NCI-H2171 treated with DMSO at 0.1 percent for 48 hours (cell line): ENCODE measurements around the gene FOXJ3.

ENCODE experiments used
- DNase-seq: peaks from one replicate; lab custom pipeline; 2025; lab: John Stamatoyannopoulos, UW

FOXJ3 gene

DNA sequence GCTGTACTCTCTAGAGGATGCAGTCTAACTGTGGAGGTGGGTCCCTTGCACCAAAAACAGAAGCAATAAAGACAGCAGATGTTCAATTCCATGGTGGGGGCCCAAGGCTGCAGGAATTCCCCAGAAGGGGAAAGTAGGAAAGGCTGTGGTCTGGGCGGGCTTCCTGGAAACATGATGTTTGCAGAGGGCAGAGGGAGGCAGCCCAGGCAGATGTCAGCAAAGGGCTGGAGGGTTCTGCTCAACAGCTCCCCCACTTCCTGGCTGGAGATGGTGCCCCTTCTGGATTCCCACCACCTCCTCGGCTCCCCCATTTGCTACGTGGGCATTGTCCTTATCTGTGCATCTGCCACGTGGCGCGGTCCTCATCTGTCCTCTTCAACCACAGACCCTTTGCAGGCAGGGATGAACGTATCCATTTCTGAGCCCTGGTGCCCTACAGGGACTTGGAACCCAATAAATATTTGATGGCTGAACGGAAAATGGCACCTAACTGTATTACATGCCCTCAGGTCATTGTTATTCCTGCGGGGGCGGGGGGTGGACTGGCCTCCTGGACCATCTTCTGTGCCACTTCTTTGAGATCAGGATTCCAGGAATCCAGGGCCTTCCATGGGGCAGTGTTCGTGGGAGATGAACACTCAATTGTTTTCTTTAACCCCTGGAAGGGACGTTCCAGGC lies 190.2 kb downstream of the FOXJ3 start:
- peak; percentile 59 for DNase-seq

DNA sequence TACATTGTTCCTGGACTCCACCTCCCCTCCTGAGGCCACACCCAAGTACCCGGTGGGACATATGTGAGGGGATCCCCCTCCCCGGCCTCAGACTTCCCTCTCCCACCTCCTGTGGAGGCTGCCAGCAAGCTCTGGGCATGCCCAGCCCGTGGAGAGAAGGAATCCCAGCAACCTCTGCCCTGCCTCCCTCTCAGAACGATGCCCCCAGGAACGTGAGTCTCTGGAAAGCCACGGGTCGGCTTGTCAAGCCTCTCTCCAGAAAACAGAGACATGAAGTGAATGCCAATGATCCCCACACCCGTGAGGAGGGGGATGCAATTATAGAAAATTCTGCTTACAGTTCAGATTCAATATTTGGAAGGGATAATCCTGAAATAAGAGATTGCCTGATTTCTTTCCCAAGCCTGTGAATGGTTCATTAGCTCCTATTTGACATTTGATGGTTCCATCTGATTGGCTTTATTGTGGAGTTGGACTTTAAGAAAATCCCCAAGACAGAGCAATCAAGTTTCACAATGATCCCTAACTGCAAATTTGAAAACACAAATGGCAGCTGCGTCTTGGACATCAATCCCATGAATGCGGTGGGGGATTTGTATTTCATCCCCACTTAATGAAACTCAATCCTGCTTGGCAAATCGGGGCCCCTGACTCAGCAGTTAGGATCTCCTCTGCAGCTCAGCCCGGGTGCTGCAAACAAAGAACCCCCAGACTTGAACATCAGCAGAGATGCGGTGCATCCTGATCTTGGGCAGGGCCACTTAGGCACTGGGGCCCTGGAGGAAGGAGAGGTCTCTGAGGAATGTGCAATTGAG lies 190.9 kb downstream of the FOXJ3 start:
- peak; percentile 59 for DNase-seq

DNA sequence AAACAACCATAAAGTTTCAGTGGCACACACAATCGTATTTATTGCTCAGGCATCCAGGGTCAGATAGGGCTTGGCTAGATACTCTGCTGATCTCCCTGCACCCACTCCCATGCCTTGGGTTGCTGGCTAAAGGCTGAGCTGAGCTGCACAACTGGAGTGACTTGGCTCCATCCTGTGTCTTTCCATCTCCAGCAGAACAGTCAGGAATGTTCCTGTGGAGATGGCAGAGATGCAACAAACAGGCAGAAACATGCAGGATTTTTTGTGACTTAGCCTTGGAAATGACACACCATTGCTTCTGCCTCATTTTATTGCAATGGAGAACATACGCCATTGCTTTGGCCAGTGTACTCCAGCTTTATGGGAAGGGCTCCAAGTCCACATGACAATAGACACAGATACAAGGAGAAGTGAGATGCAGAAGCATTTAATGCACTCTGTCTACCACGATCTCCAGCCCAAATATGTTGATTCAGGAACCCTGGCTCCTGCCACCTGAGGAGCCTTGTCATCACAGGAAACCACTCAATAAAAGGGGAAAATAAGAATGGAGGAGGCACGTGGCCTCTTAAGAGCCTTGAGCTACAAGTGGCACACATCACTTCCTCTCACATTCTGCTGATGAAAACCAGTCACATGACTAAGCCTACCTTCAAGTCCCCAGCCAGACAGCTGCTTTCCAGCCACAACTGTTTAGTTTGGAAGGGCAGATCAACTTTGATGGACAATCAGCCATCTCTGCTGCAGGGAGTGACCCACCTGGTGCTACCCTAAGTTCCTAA lies 191.9 kb downstream of the FOXJ3 start:
- DNase-seq: no peak

DNA sequence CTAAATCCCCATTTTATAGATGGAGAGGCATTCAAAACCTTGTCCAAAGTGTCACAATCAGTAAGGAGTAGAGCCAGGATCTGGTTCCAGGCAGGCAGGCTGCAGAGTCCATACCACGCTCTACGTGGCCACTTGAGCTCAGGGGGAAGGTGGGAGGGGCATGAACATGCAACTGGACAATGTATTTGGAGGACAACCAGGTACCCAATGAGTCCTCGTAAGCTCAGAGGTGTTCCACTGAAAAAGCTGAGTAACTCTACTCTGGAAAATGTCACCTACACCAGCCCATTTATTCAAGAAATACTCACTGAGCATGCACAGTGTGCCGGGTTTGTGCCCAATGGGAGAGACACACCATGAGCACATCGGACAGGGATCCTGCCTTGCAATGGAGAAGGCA lies 193.1 kb downstream of the FOXJ3 start:
- no peak for DNase-seq

DNA sequence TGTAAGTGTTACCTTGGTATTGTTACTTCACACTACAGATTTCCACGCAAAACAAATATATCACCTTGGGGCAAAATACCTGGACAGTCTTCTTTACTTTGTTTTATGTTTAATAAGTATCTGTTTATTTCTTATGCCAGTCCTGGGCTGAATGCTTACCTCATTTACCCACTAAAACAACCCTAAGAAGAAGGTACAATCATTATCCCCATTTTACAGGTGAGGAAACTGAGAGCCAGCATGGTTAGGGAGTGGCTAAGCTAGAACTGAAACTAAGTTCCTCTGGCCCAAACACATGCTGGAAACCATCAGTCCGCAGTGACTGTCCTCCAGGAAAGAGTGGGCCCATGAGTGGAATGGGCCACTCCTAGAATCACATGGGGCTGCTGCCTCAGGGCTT lies 194.8 kb downstream of the FOXJ3 start:
- DNase-seq: no peak

DNA sequence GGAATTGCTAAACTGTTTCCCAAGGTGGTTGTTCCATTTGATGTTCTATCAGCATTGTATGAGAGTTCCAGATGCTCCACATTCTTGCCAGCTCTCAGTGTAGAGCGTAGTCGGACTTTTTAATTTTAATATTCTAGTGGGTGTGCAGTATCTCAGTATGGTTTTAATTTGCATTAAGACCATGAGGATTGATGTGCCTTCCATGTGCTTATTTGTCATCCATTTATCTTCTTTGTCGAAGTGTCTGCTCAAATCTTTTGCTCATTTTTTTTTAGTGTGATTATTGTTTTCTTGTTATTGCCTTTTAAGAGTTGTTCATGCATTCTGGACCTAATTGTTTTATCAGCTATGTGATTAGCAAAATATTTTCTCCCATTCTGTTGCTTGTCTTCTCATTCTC lies 195.6 kb downstream of the FOXJ3 start:
- no peak for DNase-seq

DNA sequence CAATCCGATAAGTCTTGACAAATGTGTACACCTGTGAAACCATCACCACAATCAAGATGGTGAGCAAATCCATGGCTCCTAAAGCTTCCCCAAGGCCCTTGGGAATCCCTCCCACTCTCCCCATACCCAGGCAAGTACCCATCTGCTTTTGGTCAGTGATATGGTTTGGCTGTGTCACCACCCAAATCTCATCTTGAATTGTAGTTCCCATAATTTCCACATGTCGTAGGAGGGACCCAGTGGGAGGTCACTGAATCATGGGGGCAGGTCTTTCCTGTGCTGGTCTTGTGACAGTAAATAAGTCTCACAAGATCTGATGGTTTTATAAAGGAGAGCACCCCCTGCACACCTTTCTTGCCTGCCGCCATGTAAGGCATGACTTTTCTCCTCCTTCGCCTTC lies 196.4 kb downstream of the FOXJ3 start:
- DNase-seq: no peak

DNA sequence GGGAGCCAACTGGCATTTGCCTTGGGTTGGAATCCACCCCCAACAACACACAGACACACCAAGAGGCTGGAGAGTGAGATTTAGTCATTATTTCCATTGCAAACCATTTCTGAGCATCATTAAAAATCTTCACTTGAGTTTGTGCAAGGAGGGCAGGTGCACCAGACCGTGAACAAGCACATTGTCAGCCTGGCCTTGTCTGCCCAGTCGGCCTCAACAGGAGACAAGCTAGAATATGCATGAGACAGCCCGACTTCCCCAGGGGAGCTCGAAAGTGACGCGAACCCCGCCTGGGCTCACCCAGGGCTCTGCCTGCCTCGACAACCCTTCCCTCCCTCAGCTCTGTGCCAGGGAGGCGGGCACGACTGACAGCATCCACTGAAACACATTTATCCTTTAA lies 197.3 kb downstream of the FOXJ3 start:
- DNase-seq: no peak

DNA sequence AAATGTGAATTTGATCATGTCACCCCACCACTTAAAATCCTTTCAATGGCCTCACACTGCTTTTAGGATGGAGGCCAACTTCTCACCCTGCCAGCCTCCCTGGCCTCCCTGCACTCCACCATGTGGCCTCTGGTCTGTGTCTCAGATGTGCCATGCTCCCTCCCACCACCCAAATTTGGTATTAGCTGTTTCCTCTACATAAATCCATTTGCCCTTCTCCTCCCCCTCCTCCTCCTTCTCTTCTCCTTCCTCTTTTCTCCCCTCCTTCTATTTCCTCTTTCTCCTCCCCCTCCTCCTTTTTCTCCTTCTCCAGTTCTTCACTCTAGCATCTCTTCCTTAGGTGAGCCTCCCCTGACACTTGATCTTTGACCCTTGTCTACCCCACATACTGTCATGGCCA lies 198.6 kb downstream of the FOXJ3 start:
- DNase-seq: no peak

DNA sequence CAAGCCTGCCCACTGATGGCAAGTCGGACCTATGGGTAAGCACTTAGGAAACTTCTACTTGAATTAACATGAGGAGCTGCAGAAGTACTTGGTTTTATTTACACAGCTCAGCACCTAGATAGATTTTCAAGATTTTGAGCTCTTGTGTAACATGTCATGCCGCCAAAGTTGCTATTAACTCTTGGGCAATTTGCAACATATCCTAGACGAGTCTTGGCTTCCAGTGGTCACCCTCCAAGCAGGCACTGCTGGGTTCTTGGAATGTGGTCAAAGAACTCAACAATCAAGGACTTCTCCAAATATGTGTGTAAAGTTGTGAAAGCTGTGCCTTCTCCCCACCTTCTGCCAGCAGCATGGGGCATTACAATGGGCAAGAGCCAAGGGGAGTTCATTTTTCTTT lies 199.6 kb downstream of the FOXJ3 start:
- DNase-seq: no peak

DNA sequence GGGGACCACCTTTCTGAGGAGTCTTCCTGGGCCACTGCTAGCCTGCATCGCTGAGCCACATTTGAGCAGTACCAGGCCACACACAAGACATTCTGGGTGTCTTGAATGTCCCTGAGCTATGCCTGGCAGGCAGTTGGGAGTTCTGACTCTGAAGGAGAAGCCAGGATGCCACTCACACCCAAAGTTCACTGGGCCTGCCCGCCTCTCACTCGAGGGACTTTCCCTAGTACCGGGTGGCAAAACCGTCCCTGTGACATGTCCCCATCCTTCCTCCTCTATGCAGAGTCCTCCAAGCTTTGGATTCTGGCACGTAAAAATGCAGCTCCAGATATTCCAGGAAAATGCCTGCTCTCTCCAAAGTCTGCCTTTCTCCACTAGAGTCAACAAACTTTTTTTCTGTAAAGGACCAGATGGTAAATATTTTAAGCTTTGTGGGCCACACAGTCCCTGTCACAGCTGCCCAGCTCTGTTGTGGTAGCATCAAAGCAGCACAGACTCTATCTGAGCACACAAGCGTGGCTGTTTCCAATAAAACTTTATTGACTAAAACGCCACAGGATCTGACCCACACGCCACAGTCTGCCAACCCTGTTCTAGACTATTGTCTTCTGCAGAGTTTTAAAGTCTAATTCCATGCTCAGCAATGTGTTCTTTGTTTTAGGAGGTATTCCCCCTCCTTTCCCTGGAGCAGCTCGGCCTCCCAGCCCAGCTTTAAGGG lies 201.1 kb downstream of the FOXJ3 start:
- peak; percentile 9 for DNase-seq

DNA sequence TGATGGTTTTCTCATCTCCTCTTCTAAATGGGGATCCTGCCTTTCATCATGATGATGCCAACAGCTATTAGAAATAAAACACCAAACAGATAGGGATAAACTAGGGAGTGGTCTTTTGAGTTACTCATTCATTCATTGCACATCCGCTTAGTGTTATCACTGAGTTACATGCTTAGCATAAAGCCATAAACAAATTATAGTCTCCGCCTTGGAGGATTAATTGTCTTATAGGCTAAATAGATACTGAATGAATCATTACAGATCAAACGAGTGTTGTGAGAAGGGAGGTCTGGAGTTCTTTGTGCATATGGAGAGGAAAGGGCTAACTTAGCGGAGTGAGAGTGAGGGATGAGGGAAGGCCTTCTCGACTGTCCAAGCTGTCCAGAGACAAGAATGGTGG lies 201.6 kb downstream of the FOXJ3 start:
- DNase-seq: no peak

DNA sequence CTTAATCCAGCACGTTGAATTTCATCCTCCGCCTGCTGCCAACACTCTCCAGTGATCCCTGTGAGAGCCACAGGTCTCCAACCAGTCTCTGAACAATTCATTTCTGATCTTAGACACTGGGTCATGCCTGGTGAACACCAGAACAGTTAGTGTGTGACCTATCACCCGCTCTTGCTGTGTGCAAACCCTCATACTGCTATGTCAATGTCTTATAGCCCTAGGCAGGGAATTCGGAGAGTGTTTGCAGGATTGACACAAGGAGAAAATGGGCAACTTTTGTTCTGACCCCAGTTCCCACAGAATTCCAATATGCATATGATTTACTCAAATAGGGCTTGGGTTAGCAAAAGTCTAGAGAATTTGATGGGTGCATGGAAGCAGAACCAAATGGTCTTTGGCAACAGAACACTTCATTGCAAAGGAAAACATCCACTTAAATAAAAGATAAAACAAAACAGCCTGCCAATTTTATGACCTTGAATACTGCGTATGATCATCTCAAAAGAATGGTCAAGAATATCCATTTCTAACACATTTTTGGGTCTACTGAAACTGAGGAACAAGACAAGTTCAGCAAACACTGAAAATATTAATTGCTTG lies 204.9 kb downstream of the FOXJ3 start:
- DNase-seq: no peak

DNA sequence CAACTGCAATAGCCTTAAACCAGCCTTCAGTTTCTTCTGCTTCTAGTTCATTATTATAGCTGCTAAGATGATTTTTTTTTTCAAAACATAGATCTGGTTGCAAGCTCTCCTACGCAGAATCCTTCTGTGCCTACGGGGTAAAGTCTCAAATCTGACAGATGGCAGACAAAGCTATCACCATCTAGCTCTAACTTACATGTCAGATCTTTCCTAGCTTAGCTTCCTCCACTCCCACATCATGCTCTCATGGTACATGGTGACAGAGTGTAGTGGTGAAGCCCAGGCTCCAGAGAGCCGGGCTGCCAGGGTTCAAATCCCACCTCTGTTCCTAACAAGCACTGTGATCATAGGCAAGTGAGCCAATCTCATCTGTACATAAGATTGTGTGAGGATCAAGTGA lies 206.1 kb downstream of the FOXJ3 start:
- peak; percentile 84 for DNase-seq

DNA sequence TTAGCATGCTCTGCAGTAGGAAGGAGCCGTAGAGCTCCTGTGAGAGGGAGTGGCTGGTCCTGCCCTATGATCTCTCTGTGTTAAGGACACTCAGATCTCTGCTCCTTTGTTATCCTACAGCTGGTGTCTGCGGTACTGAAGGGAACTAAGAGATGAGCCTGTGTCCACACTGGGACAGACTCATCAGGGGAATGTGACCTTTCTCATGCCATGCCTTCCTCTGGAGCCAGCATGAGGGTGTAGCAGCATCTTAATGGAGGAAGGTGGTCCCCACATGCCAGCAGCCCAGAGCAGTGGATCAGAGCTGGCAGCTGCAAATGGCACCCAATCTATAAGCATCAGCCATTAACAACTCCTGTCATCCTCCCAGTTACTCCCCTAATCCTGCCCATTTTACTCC lies 206.5 kb downstream of the FOXJ3 start:
- DNase-seq: peak; percentile 82

DNA sequence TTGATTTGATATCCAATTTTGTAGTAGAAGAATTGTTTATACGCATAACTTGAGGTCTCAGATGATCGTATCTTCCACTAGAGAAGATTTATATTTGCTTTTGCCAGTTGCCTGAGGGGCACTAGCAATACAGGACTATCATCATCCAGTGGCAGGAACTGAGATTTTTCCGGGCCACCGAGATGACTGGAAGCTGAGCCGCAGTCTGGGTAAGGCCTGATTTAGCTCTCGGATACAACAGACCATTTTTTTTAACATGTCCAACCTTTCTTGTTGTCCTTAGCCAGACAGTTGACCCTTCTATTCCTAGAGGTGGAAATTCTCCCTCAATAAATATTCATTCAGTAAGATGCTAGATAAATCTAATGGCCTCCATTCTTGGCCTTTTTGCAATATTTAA lies 207.3 kb downstream of the FOXJ3 start:
- DNase-seq: no peak
